ENCODE data around the gene MEGF11. TPM values are rescaled to one million over a fixed set of nuclear protein-coding genes. Genes with fewer than 3 reads are reported as not detected.

Gene MEGF11
- total RNA-seq, 1 experiment from 2014 or later = not detected

DNA sequence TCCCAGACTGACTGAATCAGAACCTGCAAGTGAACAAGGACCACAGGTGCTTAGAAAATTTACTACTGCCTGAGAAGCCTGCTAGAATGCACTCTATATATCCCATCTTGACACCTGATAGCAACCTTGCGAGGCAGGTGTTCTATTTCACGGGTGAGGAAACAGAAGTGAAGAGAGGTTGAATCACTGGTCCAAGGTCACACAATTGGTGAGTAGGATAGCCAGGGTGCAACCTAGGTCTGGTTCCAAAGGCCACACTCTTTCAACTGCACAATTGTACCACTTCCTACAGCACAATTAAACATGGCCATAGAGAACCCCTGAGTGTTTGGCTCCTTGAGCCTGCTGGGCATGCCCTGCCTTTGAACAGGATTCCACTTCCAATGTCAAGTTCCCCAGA, 297.2 kb downstream of the MEGF11 start:
- no TSS peak for BruUV-seq (replicated peaks)
- DNase-seq = no peak
- H2AFZ ChIP-seq = no peak overlapping the region
- no peaks in the 10 kb centered on the region for H3K9me3 ChIP-seq (ENCODE audit: insufficient read depth, low read depth)
- intact Hi-C loops (cut with micrococcal nuclease; ENCODE audit: unreplicated experiment) = no loop called here
- no peaks in the 10 kb centered on the region for H3K79me2 ChIP-seq (ENCODE audit: low read depth)
- no peak overlapping the region for H3K27ac ChIP-seq
- H3K4me1 ChIP-seq (replicated peaks; ENCODE audit: insufficient read depth) = peaks cover 18% of the 10 kb centered on the region
- H3K9me2 ChIP-seq (ENCODE audit: insufficient read depth) = no peaks in the 10 kb centered on the region
- H3K4me2 ChIP-seq = no peak overlapping the region
- peaks cover 6% of the 10 kb centered on the region; the same call in 1 of the 2 replicates for H3F3A ChIP-seq (ENCODE audit: insufficient read depth, low read depth)
- H3K36me3 ChIP-seq (ENCODE audit: low read depth) = no peaks in the 10 kb centered on the region
- POLR2A ChIA-PET (ENCODE audit: unreplicated experiment) = no interaction called here
- H3K27me3 ChIP-seq (ENCODE audit: insufficient read depth, low read depth) = no peaks in the 10 kb centered on the region
- no peak for TF ChIP-seq EZH2 (IDR thresholded peaks at IDR 0.05; ENCODE audit: low read depth)
- TF ChIP-seq, protein P1, sequence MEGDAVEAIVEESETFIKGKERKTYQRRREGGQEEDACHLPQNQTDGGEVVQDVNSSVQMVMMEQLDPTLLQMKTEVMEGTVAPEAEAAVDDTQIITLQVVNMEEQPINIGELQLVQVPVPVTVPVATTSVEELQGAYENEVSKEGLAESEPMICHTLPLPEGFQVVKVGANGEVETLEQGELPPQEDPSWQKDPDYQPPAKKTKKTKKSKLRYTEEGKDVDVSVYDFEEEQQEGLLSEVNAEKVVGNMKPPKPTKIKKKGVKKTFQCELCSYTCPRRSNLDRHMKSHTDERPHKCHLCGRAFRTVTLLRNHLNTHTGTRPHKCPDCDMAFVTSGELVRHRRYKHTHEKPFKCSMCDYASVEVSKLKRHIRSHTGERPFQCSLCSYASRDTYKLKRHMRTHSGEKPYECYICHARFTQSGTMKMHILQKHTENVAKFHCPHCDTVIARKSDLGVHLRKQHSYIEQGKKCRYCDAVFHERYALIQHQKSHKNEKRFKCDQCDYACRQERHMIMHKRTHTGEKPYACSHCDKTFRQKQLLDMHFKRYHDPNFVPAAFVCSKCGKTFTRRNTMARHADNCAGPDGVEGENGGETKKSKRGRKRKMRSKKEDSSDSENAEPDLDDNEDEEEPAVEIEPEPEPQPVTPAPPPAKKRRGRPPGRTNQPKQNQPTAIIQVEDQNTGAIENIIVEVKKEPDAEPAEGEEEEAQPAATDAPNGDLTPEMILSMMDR (conservative IDR thresholded peaks at IDR 0.05) = no peak
- CTCF ChIA-PET = no interaction called here
- no peak overlapping the region for H3K4me3 ChIP-seq
- no peaks in the 10 kb centered on the region for H4K20me1 ChIP-seq (ENCODE audit: insufficient read depth)

DNA sequence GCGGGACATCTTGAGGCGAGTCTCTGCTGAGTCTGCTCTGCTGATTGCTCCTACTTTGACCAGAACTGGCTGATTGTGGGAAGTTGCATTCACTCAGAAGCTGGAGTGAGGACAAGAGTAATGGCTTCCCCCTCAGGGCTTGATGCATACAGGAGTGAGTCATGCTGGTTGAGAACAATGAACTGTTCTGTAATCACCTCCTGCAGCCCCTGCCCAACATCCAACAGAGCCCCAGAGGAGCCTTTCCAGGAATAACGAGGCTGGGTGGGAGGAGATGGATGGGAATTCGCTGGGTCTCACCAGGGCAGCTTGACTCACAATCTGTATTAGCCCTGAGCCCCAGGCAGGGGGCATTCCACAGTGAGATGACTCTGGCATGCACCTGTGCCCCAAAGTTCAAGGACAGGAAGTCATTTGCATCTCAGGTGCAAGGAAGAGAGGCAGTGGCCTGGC, 299.2 kb downstream of the MEGF11 start:
- Histone ChIP-seq H4K20me1 (ENCODE audit: insufficient read depth) (no peaks in the 10 kb centered on the region), H3K79me2 (ENCODE audit: low read depth) (no peaks in the 10 kb centered on the region), H3K36me3 (ENCODE audit: low read depth) (no peaks in the 10 kb centered on the region), H3K27ac (no peak overlapping the region), H3K27me3 (ENCODE audit: insufficient read depth, low read depth) (no peaks in the 10 kb centered on the region), H3K4me3 (no peak overlapping the region), H3F3A (ENCODE audit: insufficient read depth, low read depth) (peaks cover 6% of the 10 kb centered on the region; the same call in 1 of the 2 replicates), H2AFZ (no peak overlapping the region), H3K4me2 (peak overlapping the region; percentile 38; the same call in 1 of the 2 replicates), H3K9me2 (ENCODE audit: insufficient read depth) (no peaks in the 10 kb centered on the region), H3K4me1 (replicated peaks; ENCODE audit: insufficient read depth) (peaks cover 18% of the 10 kb centered on the region), H3K9me3 (ENCODE audit: insufficient read depth, low read depth) (no peaks in the 10 kb centered on the region)
- CTCF ChIA-PET = no interaction called here
- peak; percentile 69 to 74 for DNase-seq
- no TSS peak for BruUV-seq (replicated peaks)
- POLR2A ChIA-PET (ENCODE audit: unreplicated experiment) = interaction anchor here (0.5 to 0.6 kb wide), 2 partner anchors 107 to 665 kb away, joined by 3 to 8 read pairs; no protein-coding TSS in a partner anchor
- intact Hi-C loops (cut with micrococcal nuclease; ENCODE audit: unreplicated experiment) = no loop called here
- TF ChIP-seq, protein P1 (conservative IDR thresholded peaks at IDR 0.05) = no peak
- no peak for TF ChIP-seq EZH2 (IDR thresholded peaks at IDR 0.05; ENCODE audit: low read depth)

DNA sequence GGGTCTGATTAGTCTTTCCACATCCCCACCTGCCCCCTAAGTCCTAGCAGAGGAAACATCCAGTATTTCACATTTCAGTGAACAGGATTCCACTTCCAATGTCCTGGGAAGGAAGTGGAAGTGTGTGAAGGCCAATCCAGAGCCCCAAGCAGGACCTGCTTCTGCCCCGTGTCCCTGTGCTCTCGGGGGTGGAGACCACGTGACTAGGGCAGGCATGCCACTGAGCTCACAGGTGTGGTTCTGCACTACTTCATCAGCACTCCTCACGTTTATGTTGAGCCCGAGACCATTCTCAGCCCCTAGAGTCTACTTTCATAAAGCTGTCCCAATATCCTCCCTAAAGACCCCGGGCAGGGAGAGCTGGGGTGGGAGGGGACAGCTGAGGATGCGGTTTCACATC, 299.9 kb downstream of the MEGF11 start:
- Histone ChIP-seq H3K4me2 (peak overlapping the region; percentile 38; the same call in 1 of the 2 replicates), H3K9me3 (ENCODE audit: insufficient read depth, low read depth) (no peaks in the 10 kb centered on the region), H3F3A (ENCODE audit: insufficient read depth, low read depth) (peaks cover 6% of the 10 kb centered on the region; the same call in 1 of the 2 replicates), H3K36me3 (ENCODE audit: low read depth) (no peaks in the 10 kb centered on the region), H3K79me2 (ENCODE audit: low read depth) (no peaks in the 10 kb centered on the region), H3K27ac (no peak overlapping the region), H4K20me1 (ENCODE audit: insufficient read depth) (no peaks in the 10 kb centered on the region), H3K4me1 (replicated peaks; ENCODE audit: insufficient read depth) (peaks cover 18% of the 10 kb centered on the region), H3K4me3 (no peak overlapping the region), H2AFZ (no peak overlapping the region), H3K27me3 (ENCODE audit: insufficient read depth, low read depth) (no peaks in the 10 kb centered on the region), H3K9me2 (ENCODE audit: insufficient read depth) (no peaks in the 10 kb centered on the region)
- DNase-seq = no peak
- POLR2A ChIA-PET (ENCODE audit: unreplicated experiment) = no interaction called here
- TF ChIP-seq, protein P1 (conservative IDR thresholded peaks at IDR 0.05) = no peak
- TF ChIP-seq EZH2 (IDR thresholded peaks at IDR 0.05; ENCODE audit: low read depth) = no peak
- intact Hi-C loops (cut with micrococcal nuclease; ENCODE audit: unreplicated experiment) = no loop called here
- CTCF ChIA-PET = no interaction called here
- no TSS peak for BruUV-seq (replicated peaks)
